Neutrophil (primary cell): Measurements from ENCODE around the gene PIGR.

Experiments
- H3K27ac ChIP-seq: fragments of 200-600 bp; sonication (generic); 2 replicates; pipeline ENCODE4 v1.5.1; 2016; ENCODE audit warnings: mild to moderate bottlenecking, moderate library complexity
- H3K27me3 ChIP-seq: fragments of 200-600 bp; sonication (generic); 2 replicates; pipeline ENCODE4 v1.6.0; 2016; ENCODE audit warnings: mild to moderate bottlenecking
- H3K36me3 ChIP-seq: fragments of 200-600 bp; sonication (generic); 2 replicates; pipeline ENCODE4 v1.5.1; 2017
- H3K4me1 ChIP-seq, 2 experiments: fragments of 200-600 bp in 1 of 2; sonication (generic) in 1 of 2; 1 replicate in 1 of 2; 2 replicates in 1 of 2; pipeline versions ENCODE4 v1.5.1 to v1.6.1; 2013 to 2016; ENCODE audit warnings: low read depth in 1 of 2, low read length in 1 of 2, mild to moderate bottlenecking in 1 of 2, moderate library complexity in 1 of 2; ENCODE audit not compliant: control insufficient read depth in 1 of 2, insufficient read depth in 1 of 2
- H3K4me3 ChIP-seq, 2 experiments: fragments of 200-600 bp in 1 of 2; sonication (generic) in 1 of 2; 1 replicate in 1 of 2; 2 replicates in 1 of 2; pipeline ENCODE4 v1.5.1; 2013 to 2016; ENCODE audit warnings: low read depth in 1 of 2, low read length in 1 of 2, mild to moderate bottlenecking in 1 of 2, moderate library complexity in 1 of 2
- H3K9me3 ChIP-seq: fragments of 200-600 bp; sonication (generic); 2 replicates; pipeline ENCODE4 v1.5.1; 2016
- CTCF ChIP-seq: fragments of 200-600 bp; sonication (generic); IDR thresholded peaks from 2 replicates; pipeline ENCODE4 v1.5.1; 2016; ENCODE audit warnings: antibody characterized with exemption

The PIGR gene

GRCh38 chr1:206901944-206902343, 44.3 kb downstream of the PIGR start:
- H3K9me3 ChIP-seq, result no peaks in the 10 kb centered on the region
- TF ChIP-seq CTCF, result no peak
- H3K4me3 ChIP-seq, result no peak overlapping the region
- H3K27ac ChIP-seq, result no peak overlapping the region
- H3K27me3 ChIP-seq, result peaks cover 35% of the 10 kb centered on the region
- no peaks in the 10 kb centered on the region for H3K4me1 ChIP-seq
- H3K36me3 ChIP-seq, result no peaks in the 10 kb centered on the region

GRCh38 chr1:206900149-206900548, 46.1 kb downstream of the PIGR start:
- Histone ChIP-seq H3K9me3 (no peaks in the 10 kb centered on the region), H3K27ac (no peak overlapping the region), H3K27me3 (peaks cover 20% of the 10 kb centered on the region), H3K4me3 (no peak overlapping the region), H3K4me1 (no peaks in the 10 kb centered on the region), H3K36me3 (no peaks in the 10 kb centered on the region)
- TF ChIP-seq CTCF, result no peak

GRCh38 chr1:206899717-206900116, 46.5 kb downstream of the PIGR start:
- Histone ChIP-seq H3K36me3 (no peaks in the 10 kb centered on the region), H3K27ac (no peak overlapping the region), H3K4me3 (no peak overlapping the region), H3K9me3 (no peaks in the 10 kb centered on the region), H3K27me3 (peaks cover 16% of the 10 kb centered on the region), H3K4me1 (no peaks in the 10 kb centered on the region)
- no peak for TF ChIP-seq CTCF

- Histone ChIP-seq H3K4me3 (no peak overlapping the region), H3K4me1 (no peaks in the 10 kb centered on the region), H3K9me3 (no peaks in the 10 kb centered on the region), H3K36me3 (no peaks in the 10 kb centered on the region), H3K27ac (no peak overlapping the region), H3K27me3 (peaks cover 12% of the 10 kb centered on the region)
- no peak for TF ChIP-seq CTCF
These were observed 47.3 kb downstream of the PIGR start for GRCh38 chr1:206898915-206899431.

GRCh38 chr1:206898089-206898914, 48.0 kb downstream of the PIGR start:
- no peak overlapping the region for H3K4me3 ChIP-seq
- H3K27ac ChIP-seq, result no peak overlapping the region
- H3K27me3 ChIP-seq, result peaks cover 12% of the 10 kb centered on the region

More at GRCh38 chr1:206898089-206898914, 48.0 kb downstream of the PIGR start:
- no peaks in the 10 kb centered on the region for H3K4me1 ChIP-seq
- H3K9me3 ChIP-seq, result no peaks in the 10 kb centered on the region
- no peak for TF ChIP-seq CTCF
- no peaks in the 10 kb centered on the region for H3K36me3 ChIP-seq
